Body of pancreas (tissue), 4 donors: ENCODE measurements around the gene MCEE.
"Not testable (repeated sequence)": the region's sequence is repeated elsewhere in the genome, so short reads cannot be mapped to it uniquely, and the experiment has no call there.

Experiments used
- POLR2A ChIP-seq, 3 donors: fragments of 450-650 bp; IDR thresholded peaks; one replicate each; pipeline ENCODE4 v1.6.1; 2016; ENCODE audit warnings: antibody characterized with exemption in 3 of 3, mild to moderate bottlenecking in 2 of 3
- TF ChIP-seq, protein P1 (sequence below), 7 experiments: fragments of 450-650 bp in 4 of 7; fragments of 200-600 bp in 3 of 7; sonication (generic) in 3 of 7; IDR thresholded peaks; one replicate each; pipeline ENCODE4 v1.5.1; 2016 to 2019; ENCODE audit warnings: antibody characterized with exemption in 7 of 7

DNA sequence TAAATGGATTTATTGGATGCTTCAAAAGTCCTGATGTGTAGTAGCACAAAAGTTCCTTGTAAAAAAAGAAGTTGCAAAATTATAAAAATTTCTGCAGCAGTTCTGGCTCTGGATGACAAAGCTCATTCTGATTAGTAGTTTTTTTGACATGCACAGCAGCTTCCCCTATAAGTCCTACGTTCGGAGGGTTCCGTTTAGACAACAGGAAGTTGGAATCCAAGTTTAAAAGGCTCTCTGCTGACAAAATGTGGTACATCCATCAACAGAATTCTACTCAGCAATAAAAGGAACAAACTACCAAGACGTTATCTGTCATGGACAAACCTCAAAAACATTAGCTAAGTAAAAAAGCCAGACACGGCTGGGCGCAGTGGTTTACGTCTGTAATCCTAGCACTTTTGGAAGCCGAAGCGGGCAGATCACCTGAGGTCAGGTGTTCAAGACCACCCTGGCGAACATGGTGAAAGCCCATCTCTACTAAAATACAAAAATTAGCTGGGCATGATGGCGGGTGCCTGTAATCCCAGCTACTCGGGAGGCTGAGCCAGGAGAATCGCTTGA is 46.2 kb downstream of the MCEE start:
- TF ChIP-seq, protein P1, sequence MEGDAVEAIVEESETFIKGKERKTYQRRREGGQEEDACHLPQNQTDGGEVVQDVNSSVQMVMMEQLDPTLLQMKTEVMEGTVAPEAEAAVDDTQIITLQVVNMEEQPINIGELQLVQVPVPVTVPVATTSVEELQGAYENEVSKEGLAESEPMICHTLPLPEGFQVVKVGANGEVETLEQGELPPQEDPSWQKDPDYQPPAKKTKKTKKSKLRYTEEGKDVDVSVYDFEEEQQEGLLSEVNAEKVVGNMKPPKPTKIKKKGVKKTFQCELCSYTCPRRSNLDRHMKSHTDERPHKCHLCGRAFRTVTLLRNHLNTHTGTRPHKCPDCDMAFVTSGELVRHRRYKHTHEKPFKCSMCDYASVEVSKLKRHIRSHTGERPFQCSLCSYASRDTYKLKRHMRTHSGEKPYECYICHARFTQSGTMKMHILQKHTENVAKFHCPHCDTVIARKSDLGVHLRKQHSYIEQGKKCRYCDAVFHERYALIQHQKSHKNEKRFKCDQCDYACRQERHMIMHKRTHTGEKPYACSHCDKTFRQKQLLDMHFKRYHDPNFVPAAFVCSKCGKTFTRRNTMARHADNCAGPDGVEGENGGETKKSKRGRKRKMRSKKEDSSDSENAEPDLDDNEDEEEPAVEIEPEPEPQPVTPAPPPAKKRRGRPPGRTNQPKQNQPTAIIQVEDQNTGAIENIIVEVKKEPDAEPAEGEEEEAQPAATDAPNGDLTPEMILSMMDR (IDR thresholded peaks at IDR 0.05), result not testable (repeated sequence)
- not testable (repeated sequence) for TF ChIP-seq POLR2A (IDR thresholded peaks at IDR 0.05)
